ENCODE measurements around the gene MGAT4B.

GRCh38 chr5:179839328-179840256, 32.9 kb upstream of the MGAT4B start:
- TF ChIP-seq, protein P1, sequence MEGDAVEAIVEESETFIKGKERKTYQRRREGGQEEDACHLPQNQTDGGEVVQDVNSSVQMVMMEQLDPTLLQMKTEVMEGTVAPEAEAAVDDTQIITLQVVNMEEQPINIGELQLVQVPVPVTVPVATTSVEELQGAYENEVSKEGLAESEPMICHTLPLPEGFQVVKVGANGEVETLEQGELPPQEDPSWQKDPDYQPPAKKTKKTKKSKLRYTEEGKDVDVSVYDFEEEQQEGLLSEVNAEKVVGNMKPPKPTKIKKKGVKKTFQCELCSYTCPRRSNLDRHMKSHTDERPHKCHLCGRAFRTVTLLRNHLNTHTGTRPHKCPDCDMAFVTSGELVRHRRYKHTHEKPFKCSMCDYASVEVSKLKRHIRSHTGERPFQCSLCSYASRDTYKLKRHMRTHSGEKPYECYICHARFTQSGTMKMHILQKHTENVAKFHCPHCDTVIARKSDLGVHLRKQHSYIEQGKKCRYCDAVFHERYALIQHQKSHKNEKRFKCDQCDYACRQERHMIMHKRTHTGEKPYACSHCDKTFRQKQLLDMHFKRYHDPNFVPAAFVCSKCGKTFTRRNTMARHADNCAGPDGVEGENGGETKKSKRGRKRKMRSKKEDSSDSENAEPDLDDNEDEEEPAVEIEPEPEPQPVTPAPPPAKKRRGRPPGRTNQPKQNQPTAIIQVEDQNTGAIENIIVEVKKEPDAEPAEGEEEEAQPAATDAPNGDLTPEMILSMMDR (conservative IDR thresholded peaks at IDR 0.05) = no peak
- no peak for TF ChIP-seq EZH2 (IDR thresholded peaks at IDR 0.05; ENCODE audit: low read depth)
